Erythroblast (primary cell): ENCODE measurements around the gene PPP1R13B.
"Not testable (repeated sequence)": the region's sequence is repeated elsewhere in the genome, so short reads cannot be mapped to it uniquely, and the experiment has no call there.

Experiments used
- DNase-seq, 2 experiments: peaks; one replicate each; lab custom pipeline; 2025; lab: John Stamatoyannopoulos, UW
- GATA1 ChIP-seq: IDR thresholded peaks from 2 replicates; pipeline ENCODE4 v1.6.1; 2011; ENCODE audit warnings: low read depth, mild to moderate bottlenecking, control low read depth, low read length, moderate library complexity
- POLR2A ChIP-seq: IDR thresholded peaks from 2 replicates; pipeline ENCODE4 v1.6.1; 2011; ENCODE audit warnings: mild to moderate bottlenecking, low read length

Gene PPP1R13B

DNA sequence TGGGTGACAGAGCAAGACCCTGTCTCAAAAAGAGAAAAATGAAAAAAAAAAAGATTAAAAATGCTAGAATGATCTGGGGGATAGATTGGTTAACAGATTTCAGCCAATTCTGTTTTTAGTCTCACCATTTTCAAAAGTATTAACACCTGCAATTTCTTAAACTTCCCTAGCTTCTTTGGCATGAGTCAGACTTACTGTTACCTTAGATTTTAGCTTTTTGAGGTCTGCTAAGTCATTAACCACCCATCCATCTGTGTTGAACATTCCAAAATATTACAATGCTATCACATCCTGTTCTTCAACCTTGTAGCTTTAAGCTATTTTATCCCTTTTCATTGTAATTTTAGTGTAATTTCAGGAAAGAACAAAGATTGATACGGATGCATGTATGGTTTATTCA, 59.3 kb downstream of the PPP1R13B start:
- no peak for DNase-seq
- TF ChIP-seq GATA1: no peak
- TF ChIP-seq POLR2A: no peak

DNA sequence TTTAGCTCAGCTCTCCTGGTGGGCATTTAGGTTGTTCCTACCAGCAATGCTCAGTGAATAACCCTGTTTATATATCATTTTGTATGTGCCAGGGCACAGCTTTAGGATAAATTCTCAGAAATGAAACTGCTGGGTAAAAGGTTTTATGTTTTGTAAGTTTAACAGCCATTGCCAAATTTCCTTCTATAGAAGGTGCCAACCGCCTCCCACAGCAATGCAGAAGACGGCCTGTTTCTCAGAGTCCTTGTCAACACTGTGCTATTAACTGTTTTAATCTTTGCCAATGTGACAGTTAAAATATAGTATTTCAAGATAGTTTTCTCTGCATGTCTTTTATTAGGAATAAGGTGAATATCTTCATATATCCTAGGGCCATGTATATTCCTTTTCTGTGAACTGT, 65.0 kb downstream of the PPP1R13B start:
- no peak for TF ChIP-seq GATA1
- no peak for TF ChIP-seq POLR2A
- DNase-seq: no peak

DNA sequence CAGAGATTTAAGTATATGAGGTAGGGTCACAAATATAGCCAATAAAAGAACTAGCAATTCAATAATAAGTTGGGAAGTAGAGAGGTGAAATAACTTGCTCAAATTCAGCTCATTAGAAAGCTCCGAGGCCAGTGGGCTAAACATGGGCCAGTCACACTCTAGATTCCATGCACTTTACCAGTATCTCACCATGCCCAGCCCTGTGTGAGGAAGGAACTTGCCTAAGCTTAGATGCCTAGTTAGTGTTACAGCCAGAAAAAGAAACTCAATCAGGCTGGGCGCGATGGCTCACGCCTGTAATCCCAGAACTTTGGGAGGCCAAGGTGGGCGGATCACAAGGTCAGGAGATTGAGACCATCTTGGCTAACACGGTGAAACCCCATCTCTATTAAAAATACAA, 71.1 kb downstream of the PPP1R13B start:
- DNase-seq: not testable (repeated sequence)

DNA sequence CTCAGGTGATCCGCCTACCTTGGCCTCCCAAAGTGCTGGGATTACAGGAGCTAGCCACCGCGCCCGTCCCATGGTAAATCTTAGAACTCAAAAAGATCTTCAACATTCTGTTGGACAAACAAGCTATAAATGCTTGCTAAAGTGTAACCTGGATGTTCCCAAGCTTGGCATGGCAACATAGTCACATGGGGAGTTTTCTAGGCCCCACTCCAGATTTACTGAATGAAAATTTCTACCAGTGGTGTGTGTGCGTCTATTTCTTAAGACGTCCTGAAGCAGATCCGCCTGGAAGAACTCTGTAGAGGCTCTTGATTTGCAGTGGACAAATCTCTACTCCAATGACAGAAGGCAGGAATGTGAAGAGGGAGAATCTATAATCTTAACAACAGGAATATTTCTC, 71.9 kb downstream of the PPP1R13B start:
- no peak for DNase-seq
- TF ChIP-seq POLR2A: no peak
- no peak for TF ChIP-seq GATA1

DNA sequence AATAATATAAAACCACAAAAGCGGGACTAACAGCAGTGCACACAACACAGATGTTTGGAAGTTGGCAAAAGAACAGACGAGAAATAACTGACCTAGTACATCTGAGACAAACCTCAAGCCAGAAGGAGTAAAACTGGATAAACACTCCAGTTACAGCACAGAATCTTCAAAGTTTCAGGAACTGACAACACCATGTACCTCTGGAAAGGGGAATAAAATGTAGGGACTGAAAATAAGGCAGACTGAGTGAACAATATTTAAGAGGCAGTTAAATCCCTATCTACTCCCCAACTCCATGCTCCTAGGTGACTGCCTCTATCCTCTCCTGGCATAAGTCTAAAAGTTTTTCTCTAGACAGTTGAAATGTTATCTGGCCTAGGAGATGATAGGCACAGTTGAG, 73.9 kb downstream of the PPP1R13B start:
- TF ChIP-seq GATA1: no peak
- TF ChIP-seq POLR2A: no peak
- DNase-seq: no peak

DNA sequence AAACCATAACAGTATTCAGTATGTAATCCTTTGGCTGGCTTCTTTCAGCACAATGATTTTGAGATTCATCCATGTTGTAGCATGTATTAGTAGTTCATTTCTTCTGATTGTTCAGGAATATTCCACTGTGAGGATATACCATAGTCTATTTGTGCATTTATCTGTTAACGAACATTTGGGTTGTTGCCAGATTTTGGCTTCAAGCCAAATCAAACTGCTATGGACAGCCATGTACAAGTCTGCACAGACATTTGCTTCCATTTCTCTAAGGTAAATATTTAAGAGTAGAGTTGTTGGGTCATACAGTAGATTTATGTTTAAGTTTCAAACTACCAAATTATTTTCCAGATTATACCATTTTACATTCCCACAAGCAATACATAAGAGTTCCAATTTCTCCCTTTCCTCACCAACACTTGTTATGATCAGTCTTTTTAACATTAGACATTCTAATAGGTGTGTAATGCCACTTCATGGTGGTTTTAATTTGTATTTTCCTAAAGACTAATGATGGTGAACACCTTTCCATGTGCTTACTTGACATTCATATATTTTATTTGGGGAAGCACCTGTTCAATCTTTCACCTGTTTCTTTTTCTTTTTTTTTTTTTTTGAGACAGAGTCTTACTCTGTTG, 75.2 kb downstream of the PPP1R13B start:
- DNase-seq: no peak
- TF ChIP-seq GATA1 (no peak), POLR2A (no peak)

DNA sequence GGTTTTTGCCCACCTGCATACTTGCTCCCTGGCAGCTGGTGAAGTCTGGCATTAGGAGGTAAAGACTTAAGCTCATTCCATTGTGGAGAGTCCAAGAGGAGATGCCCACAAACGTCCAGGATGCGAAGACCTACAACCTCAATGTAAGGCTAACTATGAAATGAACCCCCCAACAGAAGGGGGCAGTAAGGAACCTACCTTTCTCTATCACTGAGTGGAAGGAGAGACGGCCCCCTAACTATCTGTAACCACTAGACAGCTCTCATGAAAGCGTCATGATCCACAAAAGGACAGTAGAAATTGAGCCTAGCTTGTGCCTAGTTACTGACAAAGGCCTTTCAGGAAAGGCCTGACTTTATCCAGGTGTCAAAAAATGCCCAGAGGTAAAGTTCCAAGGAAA, 76.5 kb downstream of the PPP1R13B start:
- no peak for DNase-seq
- TF ChIP-seq POLR2A (no peak), GATA1 (no peak)

DNA sequence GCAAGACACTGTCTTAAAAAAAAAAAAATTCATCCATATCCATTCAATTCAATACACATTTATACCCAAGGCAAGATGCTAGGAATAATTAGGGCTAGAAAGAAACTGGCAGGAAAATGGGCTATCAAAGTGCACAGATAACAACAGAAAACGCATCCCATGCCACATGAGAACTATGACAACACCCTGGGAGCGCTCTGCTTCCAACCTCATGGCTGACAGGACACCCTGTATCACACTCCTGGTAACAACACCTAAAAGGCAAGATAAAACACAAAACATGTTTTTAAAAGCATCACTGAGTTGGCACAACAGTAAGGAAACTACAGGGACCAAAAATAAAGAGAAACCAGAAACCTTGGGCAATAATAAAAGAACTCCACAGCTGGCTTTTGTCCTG, 76.9 kb downstream of the PPP1R13B start:
- no peak for TF ChIP-seq POLR2A
- no peak for TF ChIP-seq GATA1
- DNase-seq: no peak

DNA sequence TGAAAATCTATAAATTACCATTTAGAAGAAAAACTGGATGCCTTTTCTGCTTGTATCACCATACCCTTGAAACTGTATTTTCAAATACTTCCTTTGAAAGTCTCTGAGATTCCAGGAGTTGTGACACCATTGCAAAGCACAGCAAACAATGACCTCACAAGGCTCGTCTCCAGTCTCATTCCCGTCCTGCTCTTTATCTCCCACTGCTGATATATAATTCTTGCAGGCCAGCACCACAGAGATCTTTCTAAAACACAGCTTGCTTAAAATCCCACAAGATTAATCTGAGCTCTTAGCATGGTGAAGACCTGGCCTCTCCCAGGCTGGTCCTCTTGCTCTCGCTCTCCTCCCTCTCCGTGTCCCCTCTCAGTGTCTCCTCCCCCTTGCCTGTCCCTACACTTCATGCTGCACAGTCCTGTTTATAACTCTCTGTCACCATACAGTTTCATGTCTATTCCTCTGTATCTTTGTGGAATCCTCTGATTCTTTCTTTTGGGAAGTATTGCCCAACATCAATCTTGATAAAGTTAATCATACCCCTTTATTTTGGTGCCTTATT, 80.0 kb downstream of the PPP1R13B start:
- no peak for DNase-seq
- TF ChIP-seq GATA1: no peak
- TF ChIP-seq POLR2A: no peak

DNA sequence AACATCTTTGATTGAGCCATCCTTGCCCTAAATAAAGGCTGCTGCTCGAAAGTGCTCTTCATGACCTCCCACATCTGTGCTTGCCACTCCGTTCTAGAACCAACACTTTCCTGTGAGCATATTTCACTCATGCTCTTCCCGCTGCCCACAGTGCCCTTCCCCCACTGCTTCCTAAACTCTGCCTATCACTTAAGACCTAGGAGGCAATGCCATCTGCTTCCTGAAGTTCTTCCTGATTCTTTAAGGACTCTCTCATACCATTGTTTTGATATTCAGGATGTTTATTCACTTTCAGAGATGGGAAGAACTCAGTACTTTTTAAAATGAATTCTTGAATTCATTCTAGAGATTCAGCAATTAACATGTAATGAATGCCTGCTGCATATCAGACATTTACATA, 81.8 kb downstream of the PPP1R13B start:
- no peak for TF ChIP-seq GATA1
- no peak for TF ChIP-seq POLR2A
- no peak for DNase-seq

DNA sequence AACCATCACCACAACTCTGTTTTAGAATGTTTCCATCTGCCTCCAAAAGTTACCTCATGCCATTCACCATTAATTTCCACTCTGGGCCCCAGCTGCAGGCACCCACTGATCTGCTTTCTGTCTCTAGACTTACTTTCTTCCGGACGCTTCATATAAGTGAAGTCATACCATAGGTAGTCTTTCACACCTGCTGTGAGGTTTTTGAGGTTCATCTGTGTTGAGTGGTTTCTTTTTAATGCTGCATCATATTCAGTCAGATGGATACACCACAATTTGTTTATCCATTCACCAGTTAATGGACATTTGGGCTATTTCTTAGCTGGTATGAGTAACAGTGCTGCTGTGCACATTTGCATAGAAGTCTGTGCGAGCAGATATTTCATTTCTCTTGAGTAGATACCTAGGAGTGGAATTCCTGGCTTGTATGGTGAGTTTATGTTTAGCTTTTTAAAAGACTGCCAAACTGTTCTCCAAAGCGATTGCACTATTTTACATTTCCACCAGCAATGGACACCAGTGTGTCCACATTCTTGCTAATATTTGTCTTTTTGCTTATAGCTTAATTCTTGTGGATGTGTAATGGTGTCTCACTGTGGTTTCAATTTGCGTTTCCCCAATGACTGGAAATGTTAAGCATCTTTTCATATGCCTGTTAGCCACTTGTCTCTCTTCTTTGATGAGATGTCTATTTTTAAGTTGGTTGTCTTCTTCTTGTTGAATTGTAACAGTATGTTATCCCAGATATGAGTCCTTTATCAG, 83.5 kb downstream of the PPP1R13B start:
- TF ChIP-seq GATA1: no peak
- no peak for TF ChIP-seq POLR2A
- DNase-seq: no peak

DNA sequence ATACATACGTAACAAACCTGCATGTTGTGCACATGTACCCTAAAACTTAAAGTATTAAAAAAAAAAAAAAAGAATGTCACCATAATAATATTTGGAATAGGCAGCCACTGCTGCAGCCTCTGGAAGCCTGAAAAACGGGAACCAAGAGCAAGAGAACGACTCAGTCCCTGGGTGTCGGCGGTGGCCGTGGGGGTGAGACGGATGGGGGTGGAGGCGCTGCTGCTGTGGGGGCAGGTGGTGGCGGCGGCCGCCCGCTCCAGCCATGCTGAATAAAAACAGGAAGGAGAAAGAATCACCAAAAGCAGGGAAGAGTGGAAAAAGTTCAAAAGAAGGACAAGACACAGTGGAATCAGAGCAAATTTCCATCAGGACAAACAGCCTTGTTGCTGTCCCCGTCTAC, 84.8 kb downstream of the PPP1R13B start:
- no peak for TF ChIP-seq POLR2A
- no peak for TF ChIP-seq GATA1

DNA sequence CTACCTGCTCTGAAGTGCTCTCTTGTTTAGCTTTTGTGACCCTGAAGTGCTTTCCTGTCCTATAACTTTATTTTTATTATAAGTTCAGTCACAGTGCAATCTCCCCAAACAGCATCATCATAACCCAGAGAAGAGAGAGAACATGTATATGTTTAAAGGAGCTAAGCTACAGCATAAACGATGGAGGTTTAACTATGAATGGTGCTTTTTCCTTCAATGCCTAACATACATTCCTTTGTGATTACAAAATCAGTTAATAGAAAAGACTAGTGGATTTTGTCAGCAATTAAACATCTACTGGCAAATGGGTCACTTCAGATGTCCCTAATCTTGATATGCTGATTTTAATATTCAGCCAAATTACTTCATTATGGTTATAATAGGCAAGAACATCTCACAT, 85.3 kb downstream of the PPP1R13B start:
- TF ChIP-seq GATA1 (no peak), POLR2A (no peak)
- no peak for DNase-seq

More for the DNA sequence above, 84.8 kb downstream of the PPP1R13B start:
- no peak for DNase-seq

DNA sequence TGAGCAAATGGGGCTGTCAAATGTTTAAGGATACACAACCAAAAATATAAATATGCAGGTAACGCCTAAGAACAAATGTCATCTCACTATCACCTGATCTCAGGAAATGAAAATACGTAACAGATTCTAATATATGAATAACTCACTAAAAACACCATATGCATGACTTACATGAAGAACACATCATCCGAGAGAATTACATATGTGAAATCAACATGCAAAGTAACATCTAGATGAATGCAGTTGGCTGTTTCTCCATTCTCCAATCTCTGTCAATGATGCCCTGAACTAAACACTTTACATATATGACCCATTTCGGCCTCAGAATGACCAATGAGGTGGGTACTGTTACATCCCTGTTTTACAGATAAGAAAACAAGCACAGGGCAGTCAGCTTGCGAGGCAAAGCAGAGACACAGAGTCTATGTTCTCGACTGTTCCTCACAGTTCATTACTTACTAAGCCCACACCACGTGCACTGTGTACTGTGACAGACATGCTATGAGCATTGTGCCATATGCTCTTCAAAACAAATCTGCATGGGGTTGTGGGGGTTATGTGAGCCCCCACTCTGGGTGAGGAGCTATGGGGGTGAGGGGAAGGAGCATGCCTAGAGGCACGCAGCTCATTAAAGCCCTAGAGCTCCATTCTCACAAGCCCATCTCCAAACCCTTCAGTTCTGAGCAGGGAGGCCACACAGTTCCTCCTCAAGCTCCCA, 89.2 kb downstream of the PPP1R13B start:
- TF ChIP-seq GATA1: no peak
- no peak for TF ChIP-seq POLR2A
- no peak for DNase-seq
